NCI-H1694 (cell line): ENCODE data around the gene PTPRE.

Experiments
- DNase-seq: peaks from one replicate; lab custom pipeline; 2025; lab: John Stamatoyannopoulos, UW

Gene PTPRE

DNA sequence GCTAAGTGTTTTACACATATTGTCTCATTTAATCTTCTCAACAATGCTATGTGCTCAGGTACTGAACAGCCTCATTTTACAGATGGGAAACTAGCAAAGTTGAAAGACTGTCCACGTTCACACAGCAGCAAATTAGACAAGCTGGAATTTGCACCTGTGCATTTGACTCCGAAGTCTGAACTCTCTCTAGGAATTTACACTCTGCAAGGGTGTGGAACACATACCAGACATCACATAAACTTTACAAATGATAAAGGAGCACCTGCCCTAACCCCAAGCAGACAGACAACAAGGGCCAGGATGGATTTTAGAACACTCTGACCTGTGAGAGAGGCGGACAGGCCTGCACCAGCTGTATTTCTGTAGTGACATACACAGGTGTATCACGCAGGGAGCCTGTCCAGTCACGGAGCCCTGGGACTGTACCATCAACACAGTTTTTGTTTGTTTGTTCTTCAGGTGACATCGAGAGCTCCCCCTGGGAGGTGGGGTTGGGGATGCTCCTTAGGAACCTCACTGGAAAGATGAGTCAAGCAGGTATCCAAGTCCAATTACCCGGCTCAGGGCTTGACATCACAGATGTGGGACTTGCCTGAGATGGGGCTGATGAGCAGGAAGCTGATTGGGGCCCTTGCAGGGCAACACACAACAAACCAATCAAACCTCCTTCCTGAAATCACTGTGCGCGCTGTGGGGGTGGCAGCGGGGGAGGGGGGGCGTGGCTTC, 188.3 kb downstream of the PTPRE start:
- DNase-seq, result no peak

DNA sequence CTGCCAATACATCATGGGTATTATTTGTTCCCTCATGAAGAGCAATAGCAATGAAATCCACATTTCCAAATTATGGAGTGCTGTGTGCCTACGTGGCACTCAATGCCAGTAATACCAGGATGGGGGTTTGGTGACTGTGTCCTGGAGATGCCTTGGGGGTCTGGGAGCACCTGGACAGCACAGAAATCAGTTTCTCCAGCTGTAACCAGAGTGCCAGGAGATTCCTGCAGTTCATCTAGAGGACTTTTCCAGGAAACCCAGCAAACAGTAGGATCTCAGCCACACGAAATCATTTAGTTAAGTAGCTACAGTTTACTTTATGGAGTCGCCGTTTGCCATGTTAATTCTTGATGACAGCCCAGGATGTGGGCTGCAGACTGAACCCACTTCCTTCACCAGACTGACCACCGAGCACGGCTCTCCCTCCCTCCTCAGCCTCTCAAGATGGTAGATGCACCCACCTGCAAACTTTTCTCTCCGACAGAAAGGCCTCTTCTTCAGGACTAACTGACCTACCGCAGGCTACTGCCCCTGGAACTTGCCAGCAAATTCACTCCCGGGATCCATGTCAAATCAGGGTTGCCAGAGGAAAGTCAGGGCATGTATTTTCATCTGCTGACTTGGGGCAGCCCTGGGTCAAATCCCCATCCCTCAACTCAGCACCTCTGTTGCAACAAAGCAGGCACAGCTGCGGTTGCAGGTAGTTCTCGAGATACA, 189.0 kb downstream of the PTPRE start:
- no peak for DNase-seq

DNA sequence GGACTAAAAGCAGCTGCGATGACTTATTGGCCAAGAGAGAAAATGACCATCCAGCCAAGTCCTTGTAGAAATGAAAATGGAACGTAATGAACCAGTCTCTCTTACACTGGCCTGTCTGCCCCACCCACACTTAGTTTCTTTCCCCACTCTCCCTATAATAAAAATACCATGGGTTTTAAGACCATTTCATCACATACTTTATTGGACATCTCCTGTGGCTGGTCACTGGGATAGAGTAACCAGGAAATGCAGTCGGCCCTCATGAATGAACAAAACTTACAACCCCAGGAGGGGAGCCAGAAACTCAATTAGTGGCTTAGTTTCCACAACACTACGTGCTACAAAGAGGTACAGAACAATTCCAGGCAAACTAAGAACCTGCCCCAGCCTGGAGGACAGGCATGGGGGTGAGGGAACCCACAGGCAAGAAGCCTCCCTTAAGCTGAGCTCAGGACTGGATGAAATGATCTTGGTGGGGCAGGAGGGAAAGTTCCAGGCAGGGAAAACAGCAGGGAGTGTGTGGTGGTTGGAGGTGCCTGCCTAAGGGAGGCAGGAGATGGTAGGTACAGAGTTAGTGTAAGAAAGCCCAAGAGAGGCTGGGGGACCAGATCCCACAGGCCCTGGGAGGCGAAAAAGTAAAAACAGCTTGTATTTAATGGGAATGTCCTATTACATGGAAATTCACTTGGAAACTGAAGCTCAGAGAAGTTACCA, 189.7 kb downstream of the PTPRE start:
- DNase-seq, result no peak

DNA sequence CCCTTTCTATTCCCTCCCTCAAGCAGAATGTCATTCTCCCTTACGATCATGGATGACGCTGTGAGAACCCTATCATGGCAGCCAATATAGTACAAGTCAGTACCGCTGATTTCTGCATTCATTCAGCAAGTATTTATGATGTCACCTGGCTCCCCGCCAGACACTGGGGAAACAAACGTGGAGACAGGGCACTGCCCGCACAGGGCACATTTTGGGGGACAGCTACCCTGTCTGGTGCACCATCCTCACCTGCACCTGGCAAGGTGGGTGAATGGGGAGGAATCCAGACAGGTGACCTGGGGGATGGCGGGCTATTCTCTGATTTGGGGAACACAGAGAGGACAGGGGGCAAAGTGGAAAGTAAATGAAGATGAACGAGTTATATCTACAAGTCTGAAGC, 190.9 kb downstream of the PTPRE start:
- DNase-seq, result no peak

DNA sequence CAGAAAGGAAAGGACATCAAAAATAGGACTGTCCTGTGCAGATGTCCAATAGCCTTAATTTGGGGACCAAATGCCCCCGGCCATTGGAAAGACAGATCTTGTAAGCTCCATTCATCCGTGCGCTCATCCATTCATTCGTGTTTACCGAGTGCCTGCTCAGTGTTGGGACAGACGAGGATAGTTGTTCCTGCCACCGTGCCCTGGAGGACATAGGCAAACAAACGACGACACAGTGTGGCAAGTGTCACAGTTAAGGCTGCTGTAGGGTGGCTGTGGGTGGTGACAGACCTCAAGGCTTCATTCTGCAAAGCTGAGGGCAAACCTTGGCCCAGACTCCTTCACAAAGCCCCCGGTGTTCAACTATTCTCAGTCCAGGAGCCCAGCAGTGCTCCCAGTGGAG, 191.7 kb downstream of the PTPRE start:
- no peak for DNase-seq

DNA sequence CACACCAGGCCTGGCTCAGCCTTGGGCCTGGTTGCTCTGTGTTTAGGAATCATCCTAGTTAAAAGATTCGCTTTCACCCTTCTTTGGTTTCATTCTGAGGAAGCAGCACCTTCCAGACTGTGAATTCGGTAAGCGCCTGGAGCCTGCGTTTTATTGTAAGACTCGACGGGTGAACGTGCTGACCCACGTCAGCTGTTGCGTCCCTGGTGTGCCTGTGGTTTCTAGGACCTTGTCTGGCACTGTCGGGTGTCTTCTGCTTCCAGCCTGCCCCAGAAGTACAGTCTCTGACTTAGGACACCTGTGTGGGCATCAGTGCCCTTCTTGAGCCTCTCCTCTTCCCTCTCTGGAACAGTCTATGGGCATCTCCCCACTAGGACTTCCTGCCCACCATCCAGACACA, 193.0 kb downstream of the PTPRE start:
- no peak for DNase-seq

DNA sequence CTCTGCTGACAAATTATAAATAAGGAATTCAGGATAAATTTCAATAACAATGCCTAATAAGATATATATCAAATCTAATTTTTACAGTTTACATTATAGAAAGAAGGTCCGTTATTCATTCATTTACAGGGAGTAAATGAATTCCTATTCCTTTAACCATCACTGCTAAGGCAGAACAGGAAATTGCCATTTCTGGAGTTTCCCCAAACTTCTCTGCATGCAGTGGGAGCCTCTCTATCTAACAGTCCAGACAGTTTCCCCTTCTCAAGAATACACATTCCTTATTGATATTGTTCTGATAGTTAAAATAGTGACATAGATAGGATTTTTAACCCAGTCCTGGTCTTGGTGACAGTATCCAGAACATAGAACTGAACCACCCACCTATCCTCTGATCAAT, 195.0 kb downstream of the PTPRE start:
- no peak for DNase-seq

DNA sequence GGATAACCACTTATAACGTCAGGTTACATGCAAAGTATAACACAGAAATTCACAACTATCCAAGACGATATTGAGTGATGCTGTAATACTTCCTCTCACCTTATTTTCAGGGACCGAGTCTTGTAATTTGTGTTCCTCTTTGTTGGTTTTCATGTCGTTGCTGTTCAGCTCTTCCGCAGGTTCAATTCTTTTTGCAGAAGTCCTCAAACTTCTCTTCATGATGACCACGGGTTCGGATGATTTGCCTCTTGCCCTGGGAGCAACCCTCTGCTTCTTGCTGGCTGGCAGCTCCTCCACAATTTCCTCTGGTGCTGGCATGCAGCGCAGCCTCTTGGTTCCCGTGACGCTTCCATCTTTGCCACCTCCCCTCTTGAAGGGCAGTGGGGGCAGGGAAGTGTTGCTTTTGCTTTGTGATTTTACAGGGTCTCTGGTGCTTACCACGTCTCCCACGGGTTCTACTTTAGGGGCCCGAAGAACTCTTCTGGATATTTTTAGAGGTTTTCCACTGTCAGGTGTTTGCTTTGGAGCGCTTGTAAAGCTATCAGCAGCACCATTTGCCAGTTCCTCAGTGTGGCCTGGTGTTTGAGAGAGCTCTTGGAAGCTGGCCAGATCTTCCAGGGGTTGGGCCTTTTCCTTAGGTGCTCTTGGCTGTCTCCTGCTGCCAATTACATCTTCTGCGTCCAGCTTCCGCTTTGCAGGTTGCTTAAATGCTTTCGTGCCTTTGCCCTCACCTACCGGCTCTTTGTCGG, 195.8 kb downstream of the PTPRE start:
- DNase-seq, result no peak

DNA sequence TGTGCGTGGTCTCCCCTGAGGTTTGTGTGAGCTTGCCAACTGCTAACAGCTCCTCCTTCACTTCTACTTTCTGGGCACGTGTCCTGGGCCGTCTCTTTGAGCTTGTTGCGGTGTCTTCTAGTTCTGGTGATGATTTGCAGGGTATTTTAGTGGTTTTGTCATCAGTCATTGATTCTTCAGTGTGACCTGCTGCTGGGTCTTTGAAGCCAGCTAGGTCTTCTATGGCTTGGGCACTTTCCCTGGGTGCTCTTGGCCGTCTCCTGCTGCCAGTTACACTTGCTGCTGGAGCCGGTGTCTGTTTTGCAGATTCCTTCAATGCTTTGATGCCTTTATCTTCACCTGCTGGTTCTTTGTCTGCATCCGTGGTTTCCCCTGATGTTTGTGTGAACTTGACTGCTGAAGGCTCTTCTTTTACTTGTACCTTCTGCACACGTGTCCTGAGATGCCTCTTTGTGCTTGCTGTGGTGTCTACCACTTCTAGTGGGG, 196.4 kb downstream of the PTPRE start:
- DNase-seq, result no peak

DNA sequence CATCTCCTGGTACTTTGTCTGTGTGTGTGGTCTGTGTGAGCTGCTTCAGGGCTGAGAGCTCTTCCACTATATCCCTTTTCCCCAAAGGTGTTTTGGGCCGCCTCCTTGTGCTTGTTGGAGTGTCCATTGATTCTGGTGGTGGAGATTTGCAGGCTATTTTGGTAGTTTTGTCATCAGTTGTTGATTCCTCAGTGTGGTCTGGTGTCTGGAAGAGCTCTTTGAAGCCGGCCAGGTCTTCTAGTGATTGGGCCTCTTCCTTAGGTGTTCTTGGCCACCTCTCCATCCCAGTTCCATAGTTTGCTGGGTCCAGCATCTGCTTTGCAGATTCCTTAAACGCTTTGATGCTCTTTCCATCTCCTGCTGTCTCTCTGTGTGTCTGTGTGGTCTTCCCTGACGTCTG, 198.5 kb downstream of the PTPRE start:
- DNase-seq, result no peak

DNA sequence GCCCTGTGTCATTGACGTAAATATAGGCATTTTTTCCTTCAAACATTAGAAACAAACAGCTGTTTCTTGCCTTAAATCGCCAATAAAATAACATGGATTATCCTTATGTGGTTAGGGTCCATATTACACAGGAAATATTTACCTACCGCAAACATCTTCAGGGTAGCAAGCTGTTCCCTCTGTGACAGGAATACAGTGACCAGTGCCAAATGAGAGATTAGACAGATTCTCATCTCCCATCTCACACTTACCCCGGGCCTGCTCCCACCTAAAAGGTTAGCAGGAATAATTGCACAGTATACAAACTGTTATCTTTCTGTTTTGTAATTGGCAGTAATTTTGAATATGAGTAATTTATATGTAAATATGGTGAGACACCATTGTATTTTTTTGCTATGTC, 202.8 kb downstream of the PTPRE start:
- DNase-seq, result no peak

DNA sequence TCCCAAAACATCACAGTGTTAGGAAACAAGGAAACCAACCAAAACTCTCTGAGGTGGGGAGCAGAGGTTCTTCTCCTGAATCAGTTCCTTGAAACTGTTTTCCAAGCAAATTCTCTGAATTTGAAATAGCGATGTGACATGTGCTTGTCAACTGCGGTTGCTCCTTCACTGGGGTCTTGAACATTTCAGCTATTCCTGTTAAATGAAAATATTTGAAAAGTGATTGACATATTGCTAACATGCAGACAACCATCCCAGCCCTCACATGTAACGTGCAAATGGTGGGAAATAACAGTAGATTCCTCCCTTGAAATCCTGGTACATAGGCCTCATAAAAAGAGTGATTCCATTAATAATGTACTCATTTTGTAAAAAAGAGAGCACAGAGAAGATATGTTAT, 203.4 kb downstream of the PTPRE start:
- no peak for DNase-seq

DNA sequence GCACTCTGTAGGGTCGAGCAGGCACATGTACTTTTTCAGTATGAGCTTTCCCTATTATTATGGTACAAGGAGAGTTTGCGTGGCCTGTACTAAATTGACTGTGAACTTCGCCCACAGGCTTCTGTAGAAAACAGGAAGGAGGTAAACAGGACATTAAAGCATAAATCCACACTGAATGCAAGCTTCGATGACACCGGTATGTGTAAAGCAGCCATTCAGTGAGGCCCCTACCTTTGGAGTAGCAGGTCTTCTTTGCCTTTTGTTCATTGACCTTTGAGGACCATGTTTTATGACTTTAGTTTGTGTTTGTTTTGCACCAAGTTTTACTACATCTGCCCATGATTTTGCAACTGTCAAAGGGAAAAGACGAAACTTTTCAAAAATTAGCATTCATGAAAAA, 204.8 kb downstream of the PTPRE start:
- no peak for DNase-seq

DNA sequence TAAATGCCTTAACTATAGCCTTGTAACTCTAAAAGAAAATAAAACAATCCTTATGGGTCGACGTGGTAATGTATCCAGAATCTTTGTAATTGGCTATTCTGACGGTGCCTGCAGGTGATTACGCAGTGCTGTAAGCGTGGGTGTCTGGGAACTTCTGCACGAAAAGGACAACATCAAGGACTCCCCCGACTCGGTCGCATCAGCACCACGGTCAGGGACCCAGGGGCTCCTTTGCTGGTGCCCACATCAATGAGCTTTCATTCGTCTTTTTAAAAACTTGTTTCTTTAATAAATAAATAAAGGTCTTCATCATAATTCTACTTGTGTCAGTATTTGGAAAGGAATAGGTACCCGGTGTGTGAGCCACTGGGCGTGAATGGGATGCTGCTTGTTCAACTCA, 206.1 kb downstream of the PTPRE start:
- DNase-seq, result no peak

DNA sequence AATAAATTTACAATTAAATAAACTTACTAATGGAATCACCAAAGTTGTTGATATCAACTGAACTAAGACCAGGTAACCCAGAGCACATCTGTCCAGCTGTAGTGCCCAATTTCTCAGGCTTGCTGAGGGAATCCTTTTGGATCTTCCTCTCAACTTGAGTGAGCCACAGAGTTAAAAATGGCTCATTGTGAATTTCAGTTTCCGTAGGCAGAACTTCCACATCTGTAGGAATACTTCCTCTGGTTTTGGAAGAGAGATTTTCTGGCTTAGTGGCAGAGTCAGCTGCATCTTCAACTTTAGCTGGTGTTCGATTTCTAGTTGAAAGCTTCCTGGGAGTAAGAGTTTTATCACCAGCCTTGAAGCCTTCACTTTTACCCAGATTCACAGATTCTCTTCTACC, 208.0 kb downstream of the PTPRE start:
- DNase-seq, result no peak

DNA sequence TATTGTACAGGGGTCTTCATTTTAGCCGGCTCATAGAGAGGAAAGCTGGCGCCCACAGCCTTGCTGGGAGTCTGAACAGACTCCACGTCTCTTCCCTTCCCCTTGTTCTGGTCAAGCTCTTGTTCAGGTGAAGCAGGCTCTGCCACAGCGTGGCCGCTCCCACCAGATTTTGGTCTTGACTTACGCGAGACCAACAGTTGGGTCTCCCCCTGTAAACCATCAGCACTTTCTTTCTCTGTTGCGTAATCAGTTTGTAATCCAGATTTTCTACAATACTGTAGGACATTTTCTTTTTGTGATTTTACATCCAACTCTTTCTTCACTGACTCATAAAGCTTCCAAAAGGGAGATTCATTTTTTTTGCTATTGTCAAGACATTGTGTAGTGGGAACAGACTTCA, 208.5 kb downstream of the PTPRE start:
- DNase-seq, result no peak

DNA sequence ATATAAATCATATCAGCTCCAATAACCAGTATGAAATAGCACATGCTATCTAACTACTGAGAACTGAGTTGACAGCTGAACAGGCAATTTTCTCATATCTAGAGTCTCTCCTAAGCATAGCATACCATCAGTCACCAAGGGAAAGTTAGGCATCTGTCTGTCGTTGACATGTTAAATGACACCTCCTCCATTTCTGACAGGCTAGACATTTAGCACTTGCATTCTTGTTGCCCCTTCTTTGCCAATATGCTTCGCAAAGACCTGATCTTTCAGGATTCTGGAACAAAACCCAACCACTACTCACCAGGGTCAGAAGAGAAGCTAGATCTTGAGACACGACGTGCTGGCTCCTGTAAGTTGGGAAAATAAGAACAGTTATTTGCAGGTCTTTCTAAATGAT, 209.3 kb downstream of the PTPRE start:
- no peak for DNase-seq

DNA sequence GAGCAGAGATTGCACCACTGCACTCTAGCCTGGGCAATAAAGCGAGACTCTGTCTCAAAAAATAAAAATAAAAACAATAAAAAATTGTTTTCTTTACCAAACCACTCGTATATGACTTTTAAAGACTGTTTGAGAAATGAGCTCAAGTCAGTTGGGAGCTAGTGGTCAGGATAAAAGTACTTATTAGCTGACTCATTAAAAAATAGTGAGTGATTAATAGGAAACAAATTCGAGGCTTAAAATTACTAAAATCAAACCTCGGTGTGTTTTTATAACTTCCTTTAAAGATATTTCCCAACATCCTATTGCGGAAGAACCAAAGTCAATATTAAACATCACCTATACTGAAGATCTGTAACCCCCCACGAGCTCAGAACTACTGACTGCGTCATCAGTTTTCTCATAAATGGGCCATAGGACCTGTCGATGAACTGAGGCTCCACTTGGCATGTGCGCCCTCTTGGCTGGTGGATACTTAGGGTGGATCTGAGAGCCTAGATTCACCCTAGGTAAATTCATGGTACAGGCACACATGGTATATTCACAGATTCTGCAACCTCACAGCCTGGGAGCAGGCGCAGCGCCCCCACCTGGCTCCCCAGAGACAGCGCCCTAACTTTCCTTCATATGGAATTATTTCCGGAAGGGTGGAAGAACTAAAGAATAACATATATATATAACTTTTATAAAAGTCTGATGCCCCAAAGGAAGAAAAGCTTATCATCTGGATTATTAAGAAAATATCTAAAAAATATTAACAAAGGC, 210.1 kb downstream of the PTPRE start:
- DNase-seq, result no peak

DNA sequence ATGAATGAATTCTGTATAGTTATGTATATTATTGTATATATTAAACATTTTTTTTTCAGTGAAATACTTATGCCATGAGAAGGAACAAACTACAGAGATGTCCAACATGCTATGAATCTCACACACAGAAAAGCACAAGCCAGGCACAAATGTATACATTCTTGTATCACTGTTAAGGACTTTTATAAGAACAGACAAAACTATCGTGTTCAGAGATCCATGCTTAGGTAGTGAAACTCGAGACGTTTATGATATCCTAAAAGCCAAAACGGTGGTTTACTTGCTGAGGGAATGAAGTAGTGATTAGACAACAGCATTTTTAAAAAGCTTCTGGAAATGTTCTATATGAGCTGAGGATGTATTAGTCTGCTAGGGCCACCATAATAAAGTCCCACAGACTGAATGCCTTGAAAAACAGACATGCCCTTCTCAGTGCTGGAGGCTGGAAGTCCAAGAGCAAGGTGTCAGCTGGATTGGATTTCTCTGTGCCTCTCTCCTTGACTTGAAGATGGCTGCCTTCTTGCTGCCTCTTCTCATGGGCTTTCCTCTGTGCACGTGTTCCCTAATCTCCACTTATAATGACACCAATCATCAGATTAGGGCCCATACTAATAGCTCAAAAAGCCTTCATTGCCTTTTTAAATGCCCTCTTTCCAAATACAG, 215.0 kb downstream of the PTPRE start:
- DNase-seq, result no peak

DNA sequence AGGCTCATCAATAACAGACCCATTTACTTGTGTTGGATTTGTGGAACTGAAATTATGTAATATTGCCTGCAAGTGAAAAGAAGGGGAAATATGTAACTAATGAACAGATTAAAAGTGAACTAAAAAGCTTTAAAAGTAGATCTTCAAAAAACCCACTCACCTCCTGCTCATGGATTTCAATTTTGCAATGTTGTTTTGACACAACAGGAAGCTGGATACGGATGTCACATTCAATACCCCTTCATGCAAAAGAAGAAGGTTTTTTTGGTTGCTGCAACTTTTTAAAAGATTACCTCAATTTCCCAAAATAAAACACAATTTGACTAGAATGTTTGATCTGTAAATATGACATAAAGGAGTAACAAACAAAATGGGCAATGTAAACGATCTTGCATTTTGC, 216.0 kb downstream of the PTPRE start:
- no peak for DNase-seq

DNA sequence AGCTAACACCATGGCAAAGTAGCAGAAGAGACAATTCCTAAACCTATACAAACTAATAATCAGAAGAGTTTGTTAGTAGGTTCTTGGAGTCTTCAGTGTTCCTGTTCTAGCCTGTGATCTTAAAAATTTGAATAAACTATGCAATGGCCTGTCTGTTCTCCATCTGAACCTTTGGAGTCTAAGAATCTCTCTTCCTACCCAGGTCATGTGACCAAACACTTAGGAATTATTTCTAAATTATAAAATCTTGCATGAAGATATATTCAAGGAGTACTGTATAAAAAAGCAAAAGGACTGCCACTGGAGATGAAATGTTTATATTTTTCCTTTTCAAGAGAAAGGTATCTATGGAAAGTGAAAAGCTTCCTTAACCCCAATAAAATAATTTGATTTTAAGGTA, 216.9 kb downstream of the PTPRE start:
- no peak for DNase-seq
